ENCODE data around the gene BMP6.

BMP6 gene

GRCh38 chr6:7823552-7823951 lies 97.7 kb downstream of the BMP6 start:
- Histone ChIP-seq H3K9me3 (ENCODE audit: insufficient read depth, low read length) (no peaks in the 10 kb centered on the region), H3K79me2 (ENCODE audit: low read length) (no peaks in the 10 kb centered on the region), H3K36me3 (replicated peaks; ENCODE audit: low read depth, low read length) (no peaks in the 10 kb centered on the region), H3K9ac (ENCODE audit: low read length) (no peak overlapping the region), H3K4me2 (ENCODE audit: low read length) (no peak overlapping the region), H3K27me3 (ENCODE audit: low read depth, low read length) (0 out of 2 replicates have a peak, but pooled peaks cover 3% of the 10 kb centered on the region), H4K20me1 (ENCODE audit: insufficient read depth, low read length) (no peaks in the 10 kb centered on the region), H3K27ac (ENCODE audit: low read length) (no peak overlapping the region), H3K4me1 (ENCODE audit: low read length) (no peaks in the 10 kb centered on the region), H2AFZ (ENCODE audit: low read depth, low read length) (no peak overlapping the region), H3K4me3 (ENCODE audit: low read length) (no peak overlapping the region)
- TF ChIP-seq, protein P1, sequence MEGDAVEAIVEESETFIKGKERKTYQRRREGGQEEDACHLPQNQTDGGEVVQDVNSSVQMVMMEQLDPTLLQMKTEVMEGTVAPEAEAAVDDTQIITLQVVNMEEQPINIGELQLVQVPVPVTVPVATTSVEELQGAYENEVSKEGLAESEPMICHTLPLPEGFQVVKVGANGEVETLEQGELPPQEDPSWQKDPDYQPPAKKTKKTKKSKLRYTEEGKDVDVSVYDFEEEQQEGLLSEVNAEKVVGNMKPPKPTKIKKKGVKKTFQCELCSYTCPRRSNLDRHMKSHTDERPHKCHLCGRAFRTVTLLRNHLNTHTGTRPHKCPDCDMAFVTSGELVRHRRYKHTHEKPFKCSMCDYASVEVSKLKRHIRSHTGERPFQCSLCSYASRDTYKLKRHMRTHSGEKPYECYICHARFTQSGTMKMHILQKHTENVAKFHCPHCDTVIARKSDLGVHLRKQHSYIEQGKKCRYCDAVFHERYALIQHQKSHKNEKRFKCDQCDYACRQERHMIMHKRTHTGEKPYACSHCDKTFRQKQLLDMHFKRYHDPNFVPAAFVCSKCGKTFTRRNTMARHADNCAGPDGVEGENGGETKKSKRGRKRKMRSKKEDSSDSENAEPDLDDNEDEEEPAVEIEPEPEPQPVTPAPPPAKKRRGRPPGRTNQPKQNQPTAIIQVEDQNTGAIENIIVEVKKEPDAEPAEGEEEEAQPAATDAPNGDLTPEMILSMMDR (IDR thresholded peaks at IDR 0.05; ENCODE audit: low read depth, low read length) = no peak
- TF ChIP-seq EZH2phosphoT487 (IDR thresholded peaks at IDR 0.05; ENCODE audit: low read depth) = no peak

DNA sequence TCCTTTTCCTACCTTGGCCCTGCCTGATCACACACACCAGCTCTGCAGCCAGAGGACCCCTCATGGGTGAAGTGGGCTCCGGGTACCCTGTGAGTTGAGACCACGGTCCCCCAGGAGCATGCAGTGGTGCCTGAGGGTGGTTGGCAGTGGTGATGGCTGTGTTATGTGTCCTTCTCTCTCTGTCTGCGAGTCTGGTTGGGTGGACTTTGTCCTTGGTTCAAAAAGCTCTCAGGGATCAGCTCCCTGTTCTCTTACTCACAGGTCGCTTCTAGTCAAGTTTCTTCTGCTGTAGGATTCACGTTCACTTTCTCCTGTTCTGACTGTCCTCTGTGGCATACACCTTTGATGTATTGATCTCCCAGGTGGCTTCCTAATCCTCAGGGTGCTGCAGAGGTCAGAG lies 100.1 kb downstream of the BMP6 start:
- Histone ChIP-seq H3K79me2 (ENCODE audit: low read length) (no peaks in the 10 kb centered on the region), H3K4me1 (ENCODE audit: low read length) (no peaks in the 10 kb centered on the region), H4K20me1 (ENCODE audit: insufficient read depth, low read length) (no peaks in the 10 kb centered on the region), H3K27me3 (ENCODE audit: low read depth, low read length) (no peaks in the 10 kb centered on the region), H3K4me3 (ENCODE audit: low read length) (no peak overlapping the region), H3K9me3 (ENCODE audit: insufficient read depth, low read length) (no peaks in the 10 kb centered on the region), H3K36me3 (replicated peaks; ENCODE audit: low read depth, low read length) (no peaks in the 10 kb centered on the region), H2AFZ (ENCODE audit: low read depth, low read length) (no peak overlapping the region), H3K9ac (ENCODE audit: low read length) (no peak overlapping the region), H3K27ac (ENCODE audit: low read length) (no peak overlapping the region), H3K4me2 (ENCODE audit: low read length) (no peak overlapping the region)
- no peak for TF ChIP-seq EZH2phosphoT487 (IDR thresholded peaks at IDR 0.05; ENCODE audit: low read depth)
- TF ChIP-seq, protein P1 (IDR thresholded peaks at IDR 0.05; ENCODE audit: low read depth, low read length) = no peak

- TF ChIP-seq, protein P1 (IDR thresholded peaks at IDR 0.05; ENCODE audit: low read depth, low read length) = no peak
- TF ChIP-seq EZH2phosphoT487 (IDR thresholded peaks at IDR 0.05; ENCODE audit: low read depth) = no peak
- H2AFZ ChIP-seq (ENCODE audit: low read depth, low read length) = no peak overlapping the region
- H4K20me1 ChIP-seq (ENCODE audit: insufficient read depth, low read length) = no peaks in the 10 kb centered on the region
- H3K27ac ChIP-seq (ENCODE audit: low read length) = no peak overlapping the region
- H3K4me2 ChIP-seq (ENCODE audit: low read length) = no peak overlapping the region
- H3K4me3 ChIP-seq (ENCODE audit: low read length) = no peak overlapping the region
- no peaks in the 10 kb centered on the region for H3K27me3 ChIP-seq (ENCODE audit: low read depth, low read length)
- no peaks in the 10 kb centered on the region for H3K4me1 ChIP-seq (ENCODE audit: low read length)
- no peak overlapping the region for H3K9ac ChIP-seq (ENCODE audit: low read length)
- no peaks in the 10 kb centered on the region for H3K9me3 ChIP-seq (ENCODE audit: insufficient read depth, low read length)
- H3K36me3 ChIP-seq (replicated peaks; ENCODE audit: low read depth, low read length) = no peaks in the 10 kb centered on the region
- no peaks in the 10 kb centered on the region for H3K79me2 ChIP-seq (ENCODE audit: low read length)
Measured at GRCh38 chr6:7827142-7827541, 101.2 kb downstream of the BMP6 start.

GRCh38 chr6:7828124-7828523 lies 102.2 kb downstream of the BMP6 start:
- no peaks in the 10 kb centered on the region for H3K9me3 ChIP-seq (ENCODE audit: insufficient read depth, low read length)
- no peaks in the 10 kb centered on the region for H4K20me1 ChIP-seq (ENCODE audit: insufficient read depth, low read length)
- no peak overlapping the region for H3K4me3 ChIP-seq (ENCODE audit: low read length)
- H3K27me3 ChIP-seq (ENCODE audit: low read depth, low read length) = no peaks in the 10 kb centered on the region
- H3K36me3 ChIP-seq (replicated peaks; ENCODE audit: low read depth, low read length) = no peaks in the 10 kb centered on the region
- H3K4me2 ChIP-seq (ENCODE audit: low read length) = no peak overlapping the region
- H3K4me1 ChIP-seq (ENCODE audit: low read length) = no peaks in the 10 kb centered on the region
- TF ChIP-seq, protein P1 (IDR thresholded peaks at IDR 0.05; ENCODE audit: low read depth, low read length) = no peak
- no peak for TF ChIP-seq EZH2phosphoT487 (IDR thresholded peaks at IDR 0.05; ENCODE audit: low read depth)
- H3K9ac ChIP-seq (ENCODE audit: low read length) = no peak overlapping the region
- no peak overlapping the region for H2AFZ ChIP-seq (ENCODE audit: low read depth, low read length)
- H3K79me2 ChIP-seq (ENCODE audit: low read length) = no peaks in the 10 kb centered on the region
- no peak overlapping the region for H3K27ac ChIP-seq (ENCODE audit: low read length)

Measured in OCI-LY3 (cell line).